ENCODE results near the gene IL23A.
"Not testable (repeated sequence)": the region's sequence is repeated elsewhere in the genome, so short reads cannot be mapped to it uniquely, and the experiment has no call there.

Gene IL23A

DNA sequence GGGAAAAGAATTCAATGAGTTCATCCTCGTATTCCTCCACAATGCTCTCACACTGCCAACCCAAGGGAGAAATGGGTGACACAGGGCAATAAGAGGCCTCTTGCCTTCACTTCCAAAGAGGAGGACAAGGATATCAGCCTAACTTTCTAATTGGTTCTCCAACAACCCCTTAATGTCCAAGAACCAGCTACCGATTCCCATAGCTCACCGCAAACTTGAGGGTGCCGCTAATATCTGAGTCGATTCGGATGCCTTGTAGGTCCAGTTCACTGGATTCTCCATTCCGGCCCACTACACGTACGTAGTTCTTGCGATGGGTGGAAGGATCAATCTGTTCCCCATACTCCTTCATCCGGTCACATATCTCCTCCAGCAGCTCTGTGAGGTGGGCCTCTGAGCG, 27.7 kb upstream of the IL23A start:
- no peak overlapping the region for H3K4me3 ChIP-seq (ENCODE audit: low read length)
- TF ChIP-seq ZNF274 (IDR thresholded peaks at IDR 0.05; ENCODE audit: low read depth, low read length): no peak

DNA sequence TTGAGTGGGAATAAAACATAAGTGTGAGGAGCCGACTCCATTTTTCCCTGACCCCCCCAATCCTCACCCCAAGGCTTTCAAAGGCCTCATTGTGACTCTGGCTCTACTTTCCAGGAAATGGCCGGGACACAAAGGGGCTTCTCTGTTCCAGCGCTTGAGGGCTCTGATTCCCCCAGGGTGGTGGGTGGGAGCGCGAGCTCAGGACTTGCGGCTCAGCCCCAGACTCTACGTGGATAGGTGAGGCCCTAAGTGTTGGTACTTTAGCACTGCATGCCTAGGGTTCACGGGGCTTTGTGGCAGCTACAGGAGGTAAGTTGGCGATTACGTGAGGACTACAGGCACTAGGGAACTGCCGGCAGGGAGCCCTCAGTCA, 23.4 kb upstream of the IL23A start:
- TF ChIP-seq ZNF274 (IDR thresholded peaks at IDR 0.05; ENCODE audit: low read depth, low read length): no peak
- H3K4me3 ChIP-seq (ENCODE audit: low read length): peak overlapping the region; percentile 92

DNA sequence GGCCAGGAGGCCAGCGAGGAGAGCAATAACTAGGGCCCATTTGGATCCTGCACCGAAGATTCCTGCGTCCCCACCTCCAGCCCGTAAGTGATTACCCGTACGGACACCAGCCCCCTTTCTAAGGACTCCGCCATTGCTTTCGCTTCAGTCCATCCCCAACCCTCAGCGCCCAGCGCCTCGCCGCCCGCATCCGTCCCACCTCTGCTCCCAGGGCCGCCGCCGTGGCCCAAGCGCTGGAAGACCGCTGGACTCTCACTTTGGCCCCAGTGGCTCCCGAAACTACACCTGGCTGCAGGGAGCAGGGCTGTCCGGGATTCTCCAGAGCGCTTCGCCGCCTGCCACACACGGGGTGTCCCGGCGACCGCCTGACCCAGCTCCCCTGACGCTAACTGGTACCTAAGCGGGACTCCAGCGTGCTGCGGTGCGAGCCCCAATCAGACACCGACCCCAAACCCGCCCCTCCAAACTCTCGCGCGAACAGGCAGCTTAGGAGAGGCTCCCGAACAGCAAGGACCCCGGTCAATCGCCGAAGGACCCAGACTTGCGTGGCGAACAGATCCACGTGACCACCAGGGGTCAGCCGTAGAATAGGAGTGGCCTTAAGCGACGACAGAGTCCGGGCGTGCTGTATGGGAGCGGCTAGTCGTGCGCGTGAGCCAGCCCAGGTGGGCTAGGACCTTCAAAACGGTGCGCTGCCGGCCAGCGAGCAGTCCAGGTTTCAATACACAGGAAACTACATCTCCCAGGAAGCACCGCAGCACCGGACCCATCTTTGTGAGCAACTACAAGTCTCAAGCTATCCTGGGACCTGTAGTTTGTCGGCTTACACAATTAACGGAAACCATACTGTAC, 22.8 kb upstream of the IL23A start, which contains the start of gene CNPY2:
Gene CNPY2 (minus strand): TSS at position 367 of the 852 bp plus-strand sequence. CDS start 771 bp downstream, outside the sequence.
- no peak for TF ChIP-seq ZNF274 (IDR thresholded peaks at IDR 0.05; ENCODE audit: low read depth, low read length)
- H3K4me3 ChIP-seq (ENCODE audit: low read length): peak within 1 kb of the TSS; percentile 92

DNA sequence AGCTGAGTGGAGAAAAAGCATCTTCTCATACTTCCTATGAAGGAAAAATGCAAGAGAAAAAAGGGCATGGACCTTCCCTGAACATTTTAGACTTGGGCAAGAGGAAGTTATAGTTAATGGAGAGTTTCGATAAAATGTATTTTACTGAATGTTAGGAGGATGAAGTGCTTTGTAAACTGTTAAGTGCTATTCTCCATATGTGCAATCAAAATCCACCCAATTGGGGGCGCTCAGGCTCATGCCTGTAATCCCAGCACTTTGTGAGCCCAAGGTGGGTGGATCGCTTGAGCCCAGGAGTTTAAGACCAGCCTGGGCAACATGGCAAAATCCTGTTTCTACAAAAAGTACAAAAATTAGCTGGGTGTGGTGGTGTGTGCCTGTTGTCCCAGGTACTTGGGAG, 21.0 kb upstream of the IL23A start:
- no peak overlapping the region for H3K4me3 ChIP-seq (ENCODE audit: low read length)
- no peak for TF ChIP-seq ZNF274 (IDR thresholded peaks at IDR 0.05; ENCODE audit: low read depth, low read length)

DNA sequence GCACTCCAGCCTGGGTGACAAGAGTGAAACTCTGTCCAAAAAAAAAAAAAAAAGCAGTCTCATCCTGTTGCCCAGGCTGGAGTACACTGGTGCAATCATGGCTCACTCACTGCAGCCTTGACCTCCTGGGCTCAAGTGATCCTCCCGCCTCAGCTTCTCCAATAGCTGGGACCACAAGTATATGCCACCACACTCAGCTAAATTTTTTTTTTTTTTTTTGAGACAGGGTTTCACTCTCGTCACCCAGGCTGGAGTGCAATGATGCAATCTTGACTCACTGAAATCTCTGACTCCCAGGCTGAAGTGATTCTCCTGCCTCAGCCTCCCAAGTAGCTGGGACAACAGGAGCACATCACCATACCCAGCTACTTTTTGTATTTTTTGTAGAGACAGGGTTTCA, 17.7 kb upstream of the IL23A start:
- no peak for TF ChIP-seq ZNF274 (IDR thresholded peaks at IDR 0.05; ENCODE audit: low read depth, low read length)
- H3K4me3 ChIP-seq (ENCODE audit: low read length): no peak overlapping the region

DNA sequence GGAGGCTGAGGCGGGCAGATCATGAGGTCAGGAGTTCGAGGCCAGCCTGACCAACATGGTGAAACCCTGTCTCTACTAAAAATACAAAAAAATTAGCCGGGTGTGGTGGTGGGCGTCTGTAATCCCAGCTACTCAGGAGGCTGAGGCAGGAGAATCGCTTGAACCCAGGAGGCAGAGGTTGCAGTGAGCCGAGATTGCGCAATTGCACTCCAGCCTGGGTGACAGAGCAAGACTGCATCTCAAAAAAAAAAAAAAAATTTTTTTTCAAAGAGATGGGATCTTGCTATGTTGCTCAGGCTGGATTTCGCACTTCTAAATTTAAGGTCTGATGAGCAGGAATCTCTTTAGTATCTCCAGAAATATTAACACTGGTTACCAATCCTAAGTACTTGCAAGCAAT, 17.1 kb upstream of the IL23A start:
- not testable (repeated sequence) for H3K4me3 ChIP-seq (ENCODE audit: low read length)

DNA sequence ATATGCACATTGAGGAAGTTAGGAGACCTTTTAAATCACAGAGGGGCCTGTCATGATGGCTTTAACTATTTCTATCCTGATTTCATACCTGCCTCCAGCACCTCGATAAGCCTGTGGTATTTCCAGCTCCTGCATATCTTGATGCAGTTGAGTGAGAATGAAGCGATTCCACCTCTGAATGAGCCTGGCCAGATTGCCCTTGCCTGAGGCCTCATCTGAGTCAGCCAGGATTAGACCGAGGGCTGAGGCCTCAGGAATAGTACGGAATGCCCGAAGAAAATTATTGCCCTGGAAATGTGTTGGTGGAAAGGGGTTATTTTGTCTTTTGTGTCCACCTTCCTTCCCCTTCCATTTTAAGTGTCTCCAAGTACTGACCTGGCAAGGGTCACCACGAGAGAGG, 14.5 kb upstream of the IL23A start:
- H3K4me3 ChIP-seq (ENCODE audit: low read length): no peak overlapping the region
- no peak for TF ChIP-seq ZNF274 (IDR thresholded peaks at IDR 0.05; ENCODE audit: low read depth, low read length)

DNA sequence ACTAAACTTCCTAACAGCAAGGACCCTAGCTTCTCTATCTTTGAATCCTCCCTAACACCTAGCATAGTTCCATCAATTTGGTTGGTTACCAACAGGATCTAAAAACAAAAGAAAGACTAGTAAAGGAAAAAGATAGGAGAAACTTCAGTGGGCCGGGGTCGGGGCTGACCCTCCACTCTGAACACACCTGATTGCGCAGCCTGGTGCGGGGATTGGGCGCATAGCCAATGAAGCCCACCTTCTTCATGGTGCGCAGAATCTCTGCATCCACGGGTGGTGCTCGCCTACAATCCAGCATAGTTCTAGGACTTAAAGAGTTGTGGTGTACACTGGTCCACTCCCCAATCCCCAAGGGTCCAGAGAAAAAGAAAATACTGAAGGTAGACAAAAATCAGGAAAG, 12.6 kb upstream of the IL23A start:
- no peak overlapping the region for H3K4me3 ChIP-seq (ENCODE audit: low read length)
- no peak for TF ChIP-seq ZNF274 (IDR thresholded peaks at IDR 0.05; ENCODE audit: low read depth, low read length)

DNA sequence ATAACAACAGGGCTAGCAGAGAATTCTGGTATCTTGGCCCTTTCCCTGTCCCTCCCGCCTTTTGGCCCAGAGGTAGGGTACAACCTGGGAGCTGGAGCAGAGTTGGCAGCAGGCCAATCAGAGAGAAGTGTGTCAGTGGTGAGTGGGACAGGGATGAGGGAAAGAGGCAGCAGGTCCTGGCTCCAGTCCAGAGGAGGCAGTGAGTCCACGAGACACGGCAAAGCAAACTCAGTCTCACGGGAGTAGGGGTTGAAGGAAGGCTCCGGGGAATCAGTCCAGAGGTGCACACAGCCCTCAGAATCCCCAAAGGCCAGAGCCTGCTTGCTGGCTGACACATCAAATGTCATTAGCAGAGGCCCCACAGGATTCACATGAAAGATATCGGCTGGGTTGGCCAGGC, 12.2 kb upstream of the IL23A start:
- no peak overlapping the region for H3K4me3 ChIP-seq (ENCODE audit: low read length)
- TF ChIP-seq ZNF274 (IDR thresholded peaks at IDR 0.05; ENCODE audit: low read depth, low read length): no peak

DNA sequence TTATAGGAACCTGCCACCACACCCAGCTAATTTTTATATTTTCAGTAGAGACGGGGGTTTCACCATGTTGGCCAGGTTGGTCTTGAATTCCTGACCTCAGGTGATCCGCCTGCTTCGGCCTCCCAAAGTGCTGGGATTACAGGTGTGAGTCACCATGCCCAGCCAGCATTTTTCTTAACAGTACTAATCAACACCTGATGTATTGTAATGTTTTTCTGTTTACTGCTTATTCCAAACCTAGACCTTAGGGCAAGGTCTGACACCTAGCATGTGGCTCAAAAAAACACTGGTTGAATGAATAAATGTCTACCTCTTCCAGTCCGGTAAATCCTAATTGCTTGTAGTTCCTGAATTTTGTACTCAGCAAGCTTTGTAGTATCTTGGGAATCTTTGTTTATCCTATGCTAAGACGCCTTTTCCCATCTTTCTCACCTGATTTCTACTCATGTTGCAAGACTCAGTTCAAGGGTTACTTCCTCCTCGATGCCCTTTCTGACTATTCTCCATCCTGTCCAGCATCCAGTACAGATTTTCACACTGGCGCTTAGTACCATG, 7.7 kb upstream of the IL23A start:
- H3K4me3 ChIP-seq (ENCODE audit: low read length): no peak overlapping the region
- no peak for TF ChIP-seq ZNF274 (IDR thresholded peaks at IDR 0.05; ENCODE audit: low read depth, low read length)

DNA sequence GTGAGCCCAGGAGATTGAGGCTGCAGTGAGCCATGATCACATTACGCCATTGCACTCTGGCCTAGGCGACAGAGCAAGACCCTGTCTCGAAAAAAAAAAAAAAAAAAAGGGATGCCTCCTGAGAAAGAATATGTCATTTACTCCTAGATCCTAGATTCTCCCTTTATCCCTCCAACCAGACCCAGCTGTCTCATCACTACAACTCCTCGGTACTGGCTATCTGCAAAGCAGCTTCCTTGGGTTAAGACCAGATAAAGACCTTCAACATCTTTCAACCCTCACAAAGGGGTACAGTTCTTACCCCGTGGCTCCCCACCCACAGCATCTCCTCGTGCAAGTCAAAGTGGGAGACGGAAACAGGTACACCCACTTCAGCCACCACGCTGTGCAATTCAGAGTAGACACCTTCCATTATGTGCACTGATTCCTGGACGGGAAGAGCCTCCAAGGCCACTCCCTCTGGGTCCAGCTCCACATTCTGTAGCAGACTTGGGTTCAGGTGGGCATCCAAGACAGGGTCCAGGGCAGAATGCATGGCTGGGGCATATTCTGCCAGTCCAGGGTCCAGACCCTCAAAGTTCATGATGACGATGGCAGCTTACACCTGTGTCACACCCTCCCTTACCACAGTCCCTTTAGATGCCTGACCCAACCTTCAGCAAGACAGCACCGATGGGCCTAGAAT, 6.0 kb upstream of the IL23A start:
- peak overlapping the region; percentile 75; the same call in 1 of the 2 replicates for H3K4me3 ChIP-seq (ENCODE audit: low read length)
- TF ChIP-seq ZNF274 (IDR thresholded peaks at IDR 0.05; ENCODE audit: low read depth, low read length): no peak

DNA sequence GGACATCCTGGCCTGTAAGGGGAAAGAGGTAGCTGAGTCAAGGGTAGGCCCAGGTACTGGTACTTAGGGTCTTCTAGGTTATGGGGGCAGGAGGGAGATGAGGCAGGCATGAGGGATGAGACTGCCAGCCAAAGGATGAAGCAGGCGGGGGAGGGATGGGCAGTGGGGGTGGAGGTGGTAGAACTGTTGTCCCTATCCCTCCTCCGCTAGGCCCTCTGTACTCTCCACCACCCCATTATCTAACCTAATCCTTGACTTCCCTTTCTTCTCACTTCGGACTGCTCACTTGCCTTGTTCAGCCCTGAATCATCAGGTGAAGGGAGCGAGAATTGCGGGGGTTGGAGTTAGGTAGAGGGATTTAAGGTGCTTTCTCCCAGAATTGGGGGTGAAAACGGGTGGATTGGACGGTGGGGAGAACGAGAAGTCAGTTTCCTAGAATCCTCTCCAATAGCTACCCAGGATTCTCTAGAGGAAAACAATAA, 5.4 kb upstream of the IL23A start:
- no peak for TF ChIP-seq ZNF274 (IDR thresholded peaks at IDR 0.05; ENCODE audit: low read depth, low read length)
- peak overlapping the region; percentile 75 for H3K4me3 ChIP-seq (ENCODE audit: low read length)

DNA sequence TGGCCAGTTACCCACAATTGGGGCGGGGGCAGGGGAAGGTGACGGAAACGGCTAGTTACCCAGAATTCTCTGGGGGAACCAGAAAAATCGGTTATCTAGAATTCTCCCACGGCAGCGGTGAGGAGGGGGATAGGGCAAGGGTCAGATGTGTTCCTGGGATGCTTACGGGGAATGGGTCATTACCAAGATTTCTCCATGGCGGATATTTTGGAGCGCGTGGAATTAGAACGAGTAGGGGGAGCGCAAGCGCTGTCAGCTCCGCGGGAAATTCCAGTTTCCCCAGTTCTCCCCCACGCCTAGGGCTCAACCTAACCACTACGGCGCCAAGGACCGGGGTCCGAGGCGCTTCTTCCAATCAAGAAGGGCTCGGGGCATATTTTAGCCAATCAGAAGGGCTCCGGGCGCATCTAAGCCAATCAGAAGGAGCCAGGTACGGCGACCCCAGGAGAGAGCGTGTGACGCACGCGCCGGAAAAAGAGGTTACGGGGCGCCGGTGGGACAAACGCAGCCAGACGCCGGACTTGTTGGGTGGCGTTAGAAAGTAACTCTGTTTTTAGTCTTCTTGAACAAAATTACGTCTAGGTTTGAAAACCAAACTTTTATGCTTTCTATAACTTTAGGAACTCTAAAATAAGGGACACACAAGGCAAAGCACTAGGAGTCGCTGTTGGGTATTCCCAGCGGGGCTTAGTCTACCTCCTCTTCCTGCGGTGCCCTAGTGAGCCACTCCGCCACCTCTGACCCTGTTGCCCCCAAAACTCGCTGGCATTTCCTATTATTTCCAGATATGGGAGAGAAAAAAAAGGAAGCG, 4.8 kb upstream of the IL23A start, which contains the start of gene PAN2:
Gene PAN2 (minus strand): TSS at position 322 of the 811 bp plus-strand sequence. CDS start 906 bp downstream, outside the sequence.
- no peak for TF ChIP-seq ZNF274 (IDR thresholded peaks at IDR 0.05; ENCODE audit: low read depth, low read length)
- peak within 1 kb of the TSS; percentile 84 for H3K4me3 ChIP-seq (ENCODE audit: low read length)

DNA sequence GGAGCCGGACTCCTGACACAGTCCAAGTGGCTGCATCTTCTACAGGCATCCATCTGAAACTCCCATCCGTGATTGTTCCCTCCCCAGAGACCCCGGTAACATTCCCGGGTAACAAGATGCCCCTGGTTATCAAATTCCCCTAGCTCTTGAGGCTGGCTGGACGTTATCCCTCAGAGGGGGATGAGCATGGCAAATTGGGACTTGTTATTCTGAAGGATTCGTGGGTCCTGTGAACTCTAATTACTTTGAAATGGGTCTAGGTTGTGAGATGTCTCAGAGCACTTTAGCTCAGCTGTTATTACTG, 4.2 kb upstream of the IL23A start:
- H3K4me3 ChIP-seq (ENCODE audit: low read length): peak overlapping the region; percentile 84
- no peak for TF ChIP-seq ZNF274 (IDR thresholded peaks at IDR 0.05; ENCODE audit: low read depth, low read length)

DNA sequence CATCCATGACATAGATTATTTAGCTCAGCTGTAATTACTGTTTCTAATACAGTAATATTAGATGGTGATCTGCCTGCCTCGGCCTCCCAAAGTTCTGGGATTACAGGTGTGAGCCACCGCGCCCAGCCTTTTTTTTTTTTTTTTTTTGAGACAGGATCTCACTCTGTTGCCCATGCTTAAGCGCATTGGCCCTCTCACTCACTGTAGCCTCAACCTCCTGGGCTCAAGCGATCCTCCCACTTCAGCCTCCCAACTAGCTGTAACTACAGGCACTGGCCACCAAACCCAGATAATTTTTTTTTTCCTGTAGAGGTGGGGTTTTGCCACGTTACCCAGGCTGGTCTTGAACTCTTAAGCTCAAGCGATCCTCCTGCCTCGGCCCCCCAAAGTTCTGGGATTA, 3.2 kb upstream of the IL23A start:
- not testable (repeated sequence) for H3K4me3 ChIP-seq (ENCODE audit: low read length)

Measured in GM08714 (cell line).